SKM-1 (cell line): ENCODE measurements around the gene CEP112.

ENCODE experiments used
- DNase-seq: peaks from one replicate; lab custom pipeline; 2025; ENCODE audit not compliant: unreplicated experiment; lab: John Stamatoyannopoulos, UW

The CEP112 gene

DNA sequence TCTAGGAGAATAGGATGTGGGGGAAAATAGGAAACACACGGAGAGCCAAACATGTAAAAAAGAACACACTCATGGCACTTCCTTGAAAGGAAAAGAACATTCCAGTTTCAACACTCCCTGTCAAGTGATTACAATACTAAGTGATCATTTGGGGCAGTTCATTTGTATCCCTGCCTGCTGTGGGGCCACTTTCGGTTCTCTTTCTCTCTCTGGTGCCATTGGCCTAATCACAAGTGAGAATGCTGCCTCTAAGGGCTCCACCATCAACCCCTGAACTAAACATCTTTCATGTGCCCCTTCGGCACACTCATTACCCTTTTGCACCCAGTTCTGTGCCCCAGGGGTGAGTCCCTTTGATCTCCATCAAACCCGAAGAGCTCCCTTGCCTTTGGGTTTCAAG is 197.3 kb downstream of the CEP112 start:
- DNase-seq, result no peak

DNA sequence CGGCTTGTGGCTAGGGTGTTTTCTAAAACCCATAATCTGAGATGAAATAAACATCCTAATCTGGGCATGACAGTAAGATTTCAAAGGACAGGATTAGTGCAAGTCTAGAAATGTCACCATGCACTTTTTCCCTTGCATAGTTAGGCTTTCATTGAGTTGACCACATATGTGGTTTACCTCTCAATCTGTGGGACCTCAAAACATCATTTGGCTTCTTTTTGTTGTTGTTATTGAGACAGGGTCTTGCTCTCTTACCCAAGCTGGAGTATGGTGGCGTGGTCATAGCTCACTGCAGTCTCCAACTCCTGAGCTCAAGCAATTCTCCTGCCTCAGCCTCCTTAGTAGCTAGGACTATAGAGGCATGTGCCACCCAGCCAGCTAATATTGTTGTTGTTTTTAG is 197.8 kb downstream of the CEP112 start:
- no peak for DNase-seq

DNA sequence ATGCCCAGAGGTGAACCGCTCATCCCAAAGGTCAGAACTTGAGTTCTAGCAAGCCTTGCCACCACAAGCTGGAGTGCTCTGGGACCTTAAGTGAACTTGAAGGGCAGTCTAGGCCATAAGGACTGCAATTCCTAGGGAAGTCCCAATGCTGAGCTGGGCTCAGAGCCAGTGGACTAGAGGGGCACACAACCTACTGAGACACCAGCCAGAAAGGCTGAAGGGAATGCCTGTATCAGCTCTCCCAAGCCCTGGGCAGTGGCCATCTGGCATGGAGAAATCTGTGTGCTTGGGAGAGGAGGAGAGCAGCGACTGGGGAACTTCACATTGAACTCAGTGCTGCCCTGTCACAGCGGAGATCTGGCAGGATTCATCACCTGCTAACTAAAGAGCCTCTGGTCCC is 201.3 kb downstream of the CEP112 start:
- DNase-seq, result no peak

DNA sequence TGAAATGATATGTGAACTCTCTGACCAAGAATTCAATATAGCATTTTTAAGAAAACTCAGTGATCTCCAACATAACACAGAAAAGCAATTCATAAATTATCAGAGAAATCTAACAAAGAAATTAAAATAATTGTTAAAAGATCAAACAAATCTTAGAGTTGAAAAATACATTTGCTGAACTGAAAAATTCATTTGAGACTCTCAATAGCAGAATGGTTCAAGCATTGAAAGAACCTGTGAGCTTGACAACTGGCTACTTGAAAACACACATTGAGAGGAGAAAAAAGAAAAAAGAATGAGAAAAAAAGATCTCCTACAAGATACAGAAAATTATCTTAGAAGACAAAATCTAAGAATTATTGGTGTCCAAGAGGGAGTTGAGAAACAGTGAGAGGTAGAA is 203.5 kb downstream of the CEP112 start:
- no peak for DNase-seq

DNA sequence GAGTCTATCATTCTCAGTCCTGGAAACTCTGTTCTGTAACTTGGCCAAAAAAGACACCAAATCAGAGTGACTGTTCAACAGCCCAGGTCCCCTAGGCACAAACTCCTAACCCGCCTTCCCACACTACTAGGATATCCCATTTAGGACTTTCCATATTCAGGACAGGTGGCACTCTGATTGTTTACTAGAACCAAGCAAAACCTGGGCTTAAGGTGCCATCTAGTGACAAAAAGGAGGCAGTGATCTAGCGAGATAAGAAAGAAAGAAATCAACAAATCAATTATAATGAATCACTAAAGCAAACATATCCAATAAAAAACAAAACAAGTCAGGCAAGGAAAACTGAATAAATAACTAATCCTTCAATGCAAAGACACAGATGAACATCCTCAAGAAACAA is 203.9 kb downstream of the CEP112 start:
- peak; percentile 40 for DNase-seq

DNA sequence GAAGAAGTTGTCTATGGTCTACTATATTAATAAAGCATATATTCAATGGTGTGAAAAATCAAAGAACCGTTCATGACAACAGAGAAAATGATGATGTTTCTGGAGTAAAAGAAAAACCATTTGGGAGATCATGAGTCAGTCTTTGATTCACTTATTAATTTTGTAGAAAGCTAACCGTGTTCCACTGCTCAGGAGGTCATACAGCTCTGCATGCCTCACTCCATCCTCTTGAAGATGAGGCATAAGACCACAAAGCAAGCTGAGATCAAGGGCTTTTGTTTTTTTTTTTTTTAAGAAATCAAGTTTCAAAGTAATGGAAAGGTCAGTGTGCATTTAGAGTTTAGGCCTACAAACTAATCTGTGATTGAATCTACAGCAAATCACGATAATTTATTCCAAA is 206.4 kb downstream of the CEP112 start:
- DNase-seq, result no peak

DNA sequence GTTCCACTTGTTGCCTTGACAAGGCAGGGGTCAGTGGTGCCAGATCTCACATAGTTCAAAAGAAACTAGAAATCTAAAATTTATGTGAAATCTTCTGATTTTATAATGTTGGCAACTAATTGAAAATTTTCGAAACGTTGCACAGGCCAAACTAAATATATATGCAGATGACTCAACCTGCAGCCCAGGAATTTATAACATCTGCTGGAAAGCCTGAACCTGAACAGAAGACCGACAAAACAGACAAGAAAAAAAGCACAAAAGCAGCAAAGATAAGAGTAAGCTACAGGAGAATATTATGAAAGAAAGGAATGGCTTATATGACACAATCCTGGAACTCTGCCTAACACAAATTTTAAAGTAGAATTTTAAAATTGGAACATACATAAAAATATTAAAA is 207.6 kb downstream of the CEP112 start:
- no peak for DNase-seq

DNA sequence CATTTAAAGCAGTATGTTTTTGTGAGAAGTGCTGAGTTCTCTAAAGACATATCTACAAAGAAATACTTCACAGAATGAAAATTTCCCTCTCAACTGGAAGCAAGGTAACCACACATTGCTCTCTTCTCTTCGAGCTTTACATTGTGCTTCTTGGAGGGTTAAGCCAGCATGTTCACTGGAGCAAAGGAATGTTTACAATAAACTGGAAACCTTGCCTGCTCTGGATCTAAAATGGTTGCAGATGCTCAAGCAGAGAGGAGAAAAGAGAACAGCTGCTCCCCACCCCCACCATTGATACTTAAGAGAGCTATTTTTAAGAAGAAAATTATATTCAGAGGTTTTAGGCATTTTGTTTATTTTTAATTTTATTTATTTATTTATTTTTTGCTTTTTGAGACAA is 213.1 kb downstream of the CEP112 start:
- no peak for DNase-seq

DNA sequence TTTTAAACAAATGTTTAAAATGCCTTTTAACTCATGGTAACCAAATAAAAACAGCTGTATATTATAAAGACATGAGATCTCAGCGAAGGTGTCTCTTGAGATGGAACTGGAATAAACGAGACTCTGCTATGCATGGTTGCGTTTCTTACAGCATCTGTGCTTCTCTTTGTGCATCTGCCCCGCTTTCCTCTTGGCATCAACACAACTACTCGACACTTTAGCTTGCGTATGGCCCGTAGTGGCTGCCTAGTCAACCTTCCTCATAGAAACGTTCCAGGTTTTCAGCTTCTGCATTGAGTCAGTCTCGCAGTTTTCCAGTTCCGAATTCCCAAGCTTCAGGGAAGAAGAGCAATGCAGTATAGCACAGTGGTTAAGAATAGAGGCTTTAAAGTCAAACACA is 214.9 kb downstream of the CEP112 start:
- DNase-seq, result no peak

DNA sequence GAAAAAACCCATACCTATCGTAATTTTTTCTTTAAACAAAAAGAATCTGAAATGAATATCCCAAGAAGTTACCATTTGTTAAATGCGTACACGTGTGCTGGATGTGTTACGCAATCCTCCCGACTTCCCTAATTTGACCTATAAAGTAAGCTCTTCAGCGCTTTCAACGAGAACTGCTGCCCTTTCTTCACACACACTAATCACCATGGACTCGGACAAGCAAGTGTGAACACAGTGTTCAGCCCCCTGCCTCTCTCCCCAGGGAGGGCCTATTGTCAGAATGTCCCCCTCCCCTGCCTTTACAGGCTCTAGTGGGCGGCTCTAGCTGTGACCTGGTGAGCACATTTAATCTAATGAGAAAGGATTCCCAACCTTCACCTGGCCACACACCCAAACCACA is 216.1 kb downstream of the CEP112 start:
- peak; percentile 46 for DNase-seq

DNA sequence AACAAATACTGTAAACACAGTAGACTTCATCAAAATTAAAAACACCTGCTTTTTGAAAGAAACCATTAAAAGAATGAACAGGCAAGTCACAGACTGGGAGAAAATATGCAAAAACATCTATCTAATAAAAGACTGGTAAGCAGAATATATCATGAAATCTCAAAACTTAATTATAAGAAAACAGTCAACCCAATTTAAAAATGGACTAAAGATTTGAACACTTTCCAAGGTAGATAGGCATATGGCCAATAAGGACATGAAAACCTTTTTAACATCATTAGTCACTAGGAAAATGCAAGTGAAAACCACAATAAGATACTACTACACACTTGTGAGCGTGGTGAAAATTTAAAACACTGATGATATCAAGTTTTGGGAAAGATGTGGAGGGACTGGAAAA is 218.7 kb downstream of the CEP112 start:
- DNase-seq, result no peak

DNA sequence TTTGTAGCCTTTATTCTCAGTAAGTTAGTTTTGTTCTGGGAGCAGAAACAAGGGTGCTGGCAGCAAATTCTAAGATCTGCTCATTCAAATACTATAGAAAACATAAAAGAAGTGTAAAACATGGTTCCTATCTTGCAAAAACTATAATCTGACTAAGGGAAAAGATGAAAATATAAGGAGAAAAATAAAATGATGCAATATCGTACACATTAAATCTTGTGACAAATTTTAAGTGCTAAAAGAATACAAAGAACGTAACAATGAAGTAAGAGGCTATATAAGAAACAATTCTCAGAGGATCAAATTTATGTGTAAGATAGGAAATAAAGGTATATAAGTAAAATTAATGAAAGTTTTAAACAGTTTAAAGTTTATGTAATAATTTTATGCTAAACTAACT is 224.6 kb downstream of the CEP112 start:
- DNase-seq, result no peak

DNA sequence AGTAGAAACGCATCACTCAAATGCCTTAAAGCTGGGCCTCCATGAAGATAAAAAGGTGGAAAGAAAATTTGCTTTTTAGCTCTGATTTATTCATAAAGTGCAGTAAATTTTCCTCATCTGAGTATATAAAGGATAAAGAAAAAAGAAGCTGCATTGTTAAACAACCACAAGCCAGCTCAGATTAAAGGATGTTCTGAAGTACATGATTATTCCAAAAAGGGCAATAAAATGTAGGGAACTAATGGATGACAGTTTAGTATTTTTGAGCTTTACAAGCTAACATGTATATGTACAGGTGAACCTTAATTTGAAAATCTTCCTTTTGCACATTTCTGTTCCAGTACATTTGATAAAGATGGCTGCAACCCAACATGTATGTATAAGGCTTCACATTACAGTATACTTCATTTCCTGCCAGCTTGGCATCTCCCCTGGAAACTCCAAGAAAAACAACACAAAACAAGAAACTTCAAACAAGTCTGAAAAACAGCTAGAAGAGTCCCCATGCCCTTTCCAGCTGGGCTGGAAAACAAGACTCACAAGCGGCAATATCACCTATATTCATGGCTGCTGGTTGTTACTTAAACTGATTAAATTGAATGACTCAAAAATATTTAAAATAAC is 225.7 kb downstream of the CEP112 start:
- no peak for DNase-seq

DNA sequence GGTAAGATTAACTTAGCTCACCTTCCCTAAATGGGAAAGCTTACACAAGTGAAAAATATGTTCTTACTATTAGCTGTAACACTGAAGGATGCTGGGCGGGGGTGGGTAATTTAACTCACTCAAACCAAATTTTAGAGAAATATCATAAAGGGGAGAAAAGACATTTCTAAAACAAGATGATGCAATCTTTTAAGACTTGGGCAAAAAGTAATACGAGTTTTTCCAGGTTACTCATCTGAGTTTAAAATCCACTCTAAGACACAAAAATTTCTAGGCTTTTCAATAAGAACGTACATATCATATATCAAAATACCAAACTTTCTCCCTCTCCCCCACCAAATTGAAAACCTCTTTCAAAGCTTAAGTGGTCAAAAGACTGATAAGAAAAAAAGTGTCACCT is 228.8 kb downstream of the CEP112 start:
- DNase-seq, result no peak

DNA sequence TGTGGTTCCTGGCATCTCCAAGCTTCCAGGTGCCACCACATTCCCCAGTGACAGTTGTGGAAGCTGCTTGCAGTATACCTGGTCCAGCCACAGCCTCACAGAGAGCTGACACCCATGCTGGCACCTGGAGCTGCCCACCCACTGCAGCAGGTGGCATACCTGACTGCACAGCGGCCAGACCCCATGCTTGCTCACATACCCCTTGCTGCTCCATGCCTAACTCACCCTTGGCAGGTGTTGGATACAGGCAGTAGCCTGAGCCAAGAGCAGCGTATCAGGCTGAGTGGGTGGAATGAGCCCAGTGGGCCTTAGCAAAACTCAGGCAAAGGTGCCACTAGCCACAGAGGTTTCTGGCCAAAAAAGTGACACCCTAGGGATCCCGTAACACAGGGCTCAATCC is 232.3 kb downstream of the CEP112 start:
- no peak for DNase-seq

DNA sequence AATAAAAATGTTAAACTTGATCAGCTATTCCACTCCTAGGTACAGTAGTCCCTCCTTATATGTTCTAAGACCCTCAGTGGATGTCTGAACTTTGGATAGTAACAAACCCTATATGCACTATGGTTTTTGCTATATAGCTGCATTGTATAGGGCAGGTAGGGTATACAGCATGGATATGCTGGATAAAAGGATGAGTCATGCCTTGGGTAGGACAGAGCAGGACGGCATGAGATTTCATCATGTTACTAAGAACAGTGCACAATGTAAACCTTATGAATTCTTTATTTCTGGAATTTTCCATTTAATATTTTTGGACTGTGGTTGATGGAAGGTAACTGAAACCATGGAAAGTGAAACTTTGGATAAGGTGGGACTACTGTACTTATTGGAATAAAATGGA is 235.1 kb downstream of the CEP112 start:
- no peak for DNase-seq

DNA sequence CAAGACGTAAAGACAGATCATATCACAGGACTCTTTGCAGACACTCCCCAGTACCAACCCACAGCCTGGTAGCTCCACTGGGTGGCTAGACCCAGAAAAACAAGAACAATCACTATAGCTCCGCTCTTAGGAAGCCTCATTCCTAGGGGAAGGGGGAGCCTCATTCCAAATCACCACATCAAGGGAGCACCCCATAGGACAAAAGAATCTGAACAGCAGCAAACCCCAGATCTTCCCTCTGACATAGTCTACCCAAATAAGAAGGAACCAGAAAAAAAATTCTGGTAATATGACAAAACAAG is 237.8 kb downstream of the CEP112 start:
- no peak for DNase-seq

DNA sequence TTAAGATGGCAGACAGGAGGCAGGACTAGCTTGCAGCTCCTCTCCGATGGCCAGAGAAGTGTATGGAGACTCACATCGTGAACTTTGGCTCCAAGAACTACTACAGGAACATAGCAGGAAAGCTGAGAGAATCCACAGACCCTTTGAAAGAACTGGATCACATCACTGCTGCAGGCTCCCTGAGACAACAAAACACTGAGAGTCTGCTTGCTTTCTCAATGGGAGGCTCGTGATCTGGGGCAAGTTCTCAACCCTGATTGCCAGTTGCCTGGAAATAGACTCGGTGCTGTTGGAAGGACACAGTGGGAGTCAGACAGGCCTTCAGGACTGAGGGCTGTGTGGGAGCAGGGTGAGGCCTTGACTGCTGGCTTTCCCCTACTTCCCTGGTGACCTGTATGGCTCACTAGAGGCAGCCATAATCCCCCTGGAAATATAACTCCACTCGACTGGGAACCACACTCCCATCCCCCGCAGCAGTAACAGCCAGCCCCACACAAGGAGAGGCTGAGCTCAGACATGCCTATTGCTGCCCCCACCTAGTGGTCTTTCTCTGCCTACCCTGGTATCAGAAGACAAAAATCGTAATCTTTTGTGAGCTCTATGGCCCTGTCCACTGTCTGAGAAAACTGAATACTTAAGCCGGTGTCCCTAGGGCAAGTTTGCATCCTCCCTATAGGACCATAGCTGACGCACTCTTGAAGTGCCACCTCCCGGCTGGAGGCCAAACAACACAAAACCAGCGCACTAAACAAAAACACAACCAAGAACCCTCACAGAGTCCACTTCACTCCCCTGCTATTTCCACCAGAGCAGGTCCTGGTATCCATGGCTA is 238.4 kb downstream of the CEP112 start:
- DNase-seq, result no peak

DNA sequence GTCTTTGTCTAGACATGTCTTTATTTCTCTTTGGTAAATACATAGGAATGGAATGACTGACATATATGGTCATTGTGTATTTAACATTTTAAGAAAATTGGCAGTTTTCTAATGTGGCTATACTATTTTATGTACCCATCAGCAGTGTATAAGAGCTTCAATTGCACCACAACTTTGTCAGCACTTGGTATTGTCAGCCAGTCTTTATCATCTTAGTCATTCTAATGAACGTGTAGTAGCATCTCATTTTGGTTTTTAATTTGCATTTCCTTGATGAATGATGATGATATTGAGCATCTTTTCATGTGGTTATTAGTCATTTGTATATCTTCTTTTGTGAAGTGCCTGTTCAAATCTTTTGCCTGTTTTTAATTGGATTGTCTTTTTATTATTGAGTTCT is 239.3 kb downstream of the CEP112 start:
- no peak for DNase-seq

DNA sequence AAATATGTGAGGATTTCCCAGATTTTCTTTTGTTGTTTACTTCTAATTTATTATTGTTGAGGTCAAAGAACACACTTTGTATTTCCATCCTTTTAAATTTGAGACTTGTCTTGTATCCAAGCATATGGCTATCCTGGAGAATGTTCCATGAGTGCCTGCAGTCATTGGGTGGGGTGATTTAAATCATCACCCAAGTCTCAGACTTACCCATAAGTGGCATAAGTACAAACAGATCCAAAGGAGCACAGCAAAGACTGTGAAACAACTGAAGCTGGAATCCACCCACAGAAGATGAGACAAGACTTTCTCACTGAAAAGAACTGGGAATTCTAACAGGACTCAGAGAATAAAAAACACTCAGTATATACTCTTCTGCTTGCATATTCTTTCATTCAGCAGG is 239.9 kb downstream of the CEP112 start:
- DNase-seq, result no peak

DNA sequence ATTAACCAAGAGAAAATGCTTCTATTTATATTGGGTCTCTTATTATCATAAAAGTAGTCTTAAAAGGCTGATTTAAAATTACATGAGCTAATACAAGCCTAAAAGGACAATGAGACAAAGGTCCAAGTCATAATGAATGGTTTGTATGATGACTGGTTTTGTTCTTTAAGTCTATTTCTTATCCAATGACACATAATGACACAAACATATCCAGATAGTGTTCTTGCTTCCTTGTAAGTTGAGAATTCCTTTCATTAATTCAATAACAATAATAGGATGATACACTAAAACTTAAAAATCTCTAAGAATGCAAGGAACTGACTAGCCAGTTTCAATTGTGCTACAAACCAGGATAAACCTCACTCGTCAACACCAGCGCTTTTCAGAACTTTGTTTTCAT is 244.1 kb downstream of the CEP112 start:
- no peak for DNase-seq

DNA sequence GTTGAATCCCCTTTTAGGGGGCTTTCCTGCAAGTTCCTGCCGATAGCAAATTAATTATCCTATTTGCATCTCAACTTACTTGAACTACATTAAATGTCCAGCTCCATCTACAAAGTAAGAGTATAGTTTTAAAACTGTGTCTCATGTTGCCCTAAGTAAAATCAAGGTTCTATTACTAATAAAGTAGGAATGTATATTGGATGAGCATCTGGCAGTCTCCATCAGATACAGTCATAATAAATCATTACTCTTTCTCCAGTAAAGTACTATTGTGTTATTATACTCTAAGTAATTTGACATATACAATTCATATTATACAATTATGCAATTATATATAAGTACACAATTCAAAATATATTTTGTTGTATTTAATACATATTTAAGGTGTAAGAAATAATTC is 249.3 kb downstream of the CEP112 start:
- DNase-seq, result no peak

DNA sequence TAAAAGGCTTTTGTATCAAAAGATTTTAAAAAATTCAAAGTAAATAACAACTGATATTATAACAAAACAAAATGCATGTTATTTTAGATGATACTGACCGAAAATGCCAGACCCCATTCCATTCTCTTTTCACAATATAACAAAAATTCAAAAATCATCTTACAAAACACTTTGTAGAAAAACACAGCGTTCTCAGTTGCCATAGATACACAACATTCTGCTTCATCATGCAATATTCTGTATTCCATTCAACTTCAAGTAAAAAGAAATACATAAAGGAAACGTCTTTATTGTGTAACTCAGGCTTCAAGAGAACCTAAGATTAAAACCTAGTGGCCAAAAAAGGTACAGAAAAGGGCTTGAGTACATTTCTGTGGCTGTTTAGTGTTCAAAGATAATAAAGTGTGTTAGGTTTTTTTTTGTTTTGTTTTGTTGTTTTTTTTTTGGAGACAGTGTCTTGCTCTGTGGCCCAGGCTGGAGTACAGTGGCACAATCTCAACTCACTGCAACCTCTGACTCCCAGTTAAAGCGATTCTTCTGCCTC is 250.5 kb downstream of the CEP112 start:
- no peak for DNase-seq
